AG10803 (cell line): Measurements from ENCODE around the gene IQUB.

Source experiments
- DNase-seq: peaks from one replicate; pipeline ENCODE4 v3.0.0; 2010; ENCODE audit warnings: low read depth
- H3K4me3 ChIP-seq: 2 replicates; pipeline ENCODE4 v1.5.1; 2011; ENCODE audit warnings: mild to moderate bottlenecking, low read length, control low read depth
- TF ChIP-seq, protein P1 (sequence below): conservative IDR thresholded peaks from 2 replicates; pipeline ENCODE4 v1.5.1; 2011; ENCODE audit warnings: mild to moderate bottlenecking, low read length, control low read depth, inconsistent platforms

The IQUB gene

DNA sequence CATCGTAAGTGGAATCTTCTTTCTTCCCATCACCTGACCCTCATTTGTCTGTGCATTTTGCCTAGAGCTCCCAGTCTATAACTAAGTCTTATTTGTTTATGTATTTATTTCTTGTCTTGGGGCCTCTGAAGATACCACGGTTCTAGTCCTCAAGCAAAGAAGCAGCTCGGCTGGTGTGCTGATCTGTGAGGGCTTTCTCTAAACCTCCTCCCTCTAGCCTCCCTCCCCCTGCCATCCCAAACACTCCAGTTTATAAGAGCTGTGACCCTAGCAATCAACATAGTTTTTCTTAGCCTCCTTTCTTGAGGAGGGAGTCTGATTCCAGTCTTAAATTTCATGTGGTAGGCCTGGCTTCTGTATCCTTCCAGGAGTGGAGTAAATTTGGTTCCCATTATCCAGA is 38.9 kb upstream of the IQUB start:
- no peak for DNase-seq
- TF ChIP-seq, protein P1, sequence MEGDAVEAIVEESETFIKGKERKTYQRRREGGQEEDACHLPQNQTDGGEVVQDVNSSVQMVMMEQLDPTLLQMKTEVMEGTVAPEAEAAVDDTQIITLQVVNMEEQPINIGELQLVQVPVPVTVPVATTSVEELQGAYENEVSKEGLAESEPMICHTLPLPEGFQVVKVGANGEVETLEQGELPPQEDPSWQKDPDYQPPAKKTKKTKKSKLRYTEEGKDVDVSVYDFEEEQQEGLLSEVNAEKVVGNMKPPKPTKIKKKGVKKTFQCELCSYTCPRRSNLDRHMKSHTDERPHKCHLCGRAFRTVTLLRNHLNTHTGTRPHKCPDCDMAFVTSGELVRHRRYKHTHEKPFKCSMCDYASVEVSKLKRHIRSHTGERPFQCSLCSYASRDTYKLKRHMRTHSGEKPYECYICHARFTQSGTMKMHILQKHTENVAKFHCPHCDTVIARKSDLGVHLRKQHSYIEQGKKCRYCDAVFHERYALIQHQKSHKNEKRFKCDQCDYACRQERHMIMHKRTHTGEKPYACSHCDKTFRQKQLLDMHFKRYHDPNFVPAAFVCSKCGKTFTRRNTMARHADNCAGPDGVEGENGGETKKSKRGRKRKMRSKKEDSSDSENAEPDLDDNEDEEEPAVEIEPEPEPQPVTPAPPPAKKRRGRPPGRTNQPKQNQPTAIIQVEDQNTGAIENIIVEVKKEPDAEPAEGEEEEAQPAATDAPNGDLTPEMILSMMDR = no peak

DNA sequence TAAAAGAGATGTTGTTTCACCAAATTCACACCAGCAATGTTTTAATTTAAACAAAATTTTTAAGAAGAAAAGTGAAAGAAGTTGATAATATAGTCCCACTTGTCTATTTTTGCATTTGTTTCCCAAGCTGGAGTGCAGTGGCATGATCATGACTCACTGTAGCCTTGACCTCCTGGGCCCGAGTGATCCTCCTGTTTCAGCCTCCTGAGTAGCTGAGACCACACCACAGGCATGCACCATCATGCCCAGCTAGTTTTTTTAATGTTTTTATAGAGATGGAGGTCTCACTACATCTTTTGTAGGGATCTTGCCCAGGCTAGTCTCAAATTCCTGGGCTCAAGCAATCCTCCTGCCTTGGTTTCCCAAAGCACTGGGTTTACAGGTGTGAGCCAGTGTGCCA is 37.3 kb upstream of the IQUB start:
- TF ChIP-seq, protein P1 = no peak
- H3K4me3 ChIP-seq = no peak overlapping the region
- no peak for DNase-seq

More for the DNA sequence above, 38.9 kb upstream of the IQUB start:
- no peak overlapping the region for H3K4me3 ChIP-seq

DNA sequence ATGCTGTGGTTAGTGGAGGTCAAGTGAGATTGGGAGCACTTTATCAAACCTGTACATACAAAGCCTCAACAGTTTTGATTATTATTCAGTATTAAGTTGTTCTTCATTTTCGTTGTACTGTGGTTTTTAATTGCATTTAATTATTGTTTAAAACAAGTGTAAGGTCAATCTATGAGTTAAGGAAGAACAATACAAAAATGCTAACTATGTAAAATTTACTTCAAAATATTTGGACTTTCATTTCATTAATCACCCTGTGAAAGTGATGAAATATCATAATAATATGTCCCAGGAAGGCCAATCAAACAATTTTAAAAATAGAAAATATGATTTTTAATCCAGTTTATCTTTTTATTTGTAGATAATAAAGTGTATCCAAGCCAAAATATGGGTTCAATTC is 36.8 kb upstream of the IQUB start:
- TF ChIP-seq, protein P1 = no peak
- no peak for DNase-seq
- no peak overlapping the region for H3K4me3 ChIP-seq

DNA sequence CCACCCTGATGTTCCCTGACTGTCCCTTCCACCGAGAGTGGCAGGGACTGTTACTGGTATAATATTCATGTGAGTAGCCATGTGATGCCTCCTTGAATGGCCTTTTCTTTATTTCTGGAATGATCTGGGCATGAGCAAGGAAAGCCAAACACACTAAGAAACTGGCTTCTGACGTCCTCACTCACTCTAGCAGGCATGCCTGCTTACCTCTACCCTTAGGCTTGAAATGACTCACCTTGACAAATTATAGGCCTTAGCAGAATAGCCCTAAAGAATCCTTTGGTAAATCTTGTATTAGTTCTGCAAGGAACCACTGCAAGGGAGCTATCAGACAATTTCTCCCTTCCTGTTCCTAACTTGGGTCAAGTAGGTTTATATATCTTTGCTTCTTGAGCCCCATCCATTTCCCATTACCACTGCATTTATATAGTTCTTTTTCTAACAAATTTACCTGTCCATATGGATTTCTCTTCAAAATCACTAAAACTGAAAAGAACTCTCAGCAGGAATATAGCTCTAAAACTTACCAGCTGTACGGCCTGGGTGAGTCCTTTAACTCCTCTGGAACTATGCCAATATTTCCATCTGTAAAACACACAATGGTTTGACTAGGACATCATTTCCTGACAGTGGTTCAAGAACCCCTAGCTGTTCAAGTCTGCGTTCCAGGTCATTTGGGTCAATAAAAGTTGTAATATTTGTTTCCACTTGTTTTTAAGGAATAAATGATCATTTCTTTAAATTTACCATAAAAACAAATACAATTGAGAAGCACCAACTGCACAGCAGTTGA is 36.2 kb upstream of the IQUB start:
- TF ChIP-seq, protein P1 = no peak
- no peak for DNase-seq

DNA sequence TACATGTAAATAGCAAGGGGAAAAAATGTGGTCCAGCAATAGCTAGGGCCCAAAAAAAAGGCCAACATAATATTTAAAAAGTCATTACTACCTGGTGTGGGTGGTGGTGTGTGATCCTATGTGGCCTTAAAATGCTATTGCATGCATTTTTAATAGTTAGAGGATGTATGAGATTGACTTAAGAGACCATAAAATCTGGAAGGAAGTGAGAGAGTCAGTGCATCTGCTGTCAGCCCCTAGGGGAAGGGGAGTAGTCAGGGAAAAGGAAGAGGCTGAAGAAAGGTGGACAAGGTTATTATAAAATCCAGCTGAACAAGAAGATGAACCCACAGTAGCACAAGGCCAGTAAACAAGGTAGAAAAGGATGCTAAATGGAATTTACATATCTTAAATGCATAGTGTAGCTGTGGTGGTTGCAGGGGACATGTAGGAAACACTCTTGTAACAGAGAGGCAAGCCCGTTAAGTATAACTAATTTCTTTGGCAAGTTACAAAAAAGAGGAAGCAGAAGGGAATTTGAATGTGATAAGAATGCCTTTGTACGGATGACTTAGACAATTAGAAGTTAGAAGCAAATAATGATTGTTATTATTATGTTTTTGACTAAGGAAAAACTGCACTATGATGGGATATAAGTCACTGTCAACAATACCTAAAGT is 35.1 kb upstream of the IQUB start:
- no peak overlapping the region for H3K4me3 ChIP-seq
- TF ChIP-seq, protein P1 = no peak
- no peak for DNase-seq

More for the DNA sequence above, 36.2 kb upstream of the IQUB start:
- H3K4me3 ChIP-seq = no peak overlapping the region

DNA sequence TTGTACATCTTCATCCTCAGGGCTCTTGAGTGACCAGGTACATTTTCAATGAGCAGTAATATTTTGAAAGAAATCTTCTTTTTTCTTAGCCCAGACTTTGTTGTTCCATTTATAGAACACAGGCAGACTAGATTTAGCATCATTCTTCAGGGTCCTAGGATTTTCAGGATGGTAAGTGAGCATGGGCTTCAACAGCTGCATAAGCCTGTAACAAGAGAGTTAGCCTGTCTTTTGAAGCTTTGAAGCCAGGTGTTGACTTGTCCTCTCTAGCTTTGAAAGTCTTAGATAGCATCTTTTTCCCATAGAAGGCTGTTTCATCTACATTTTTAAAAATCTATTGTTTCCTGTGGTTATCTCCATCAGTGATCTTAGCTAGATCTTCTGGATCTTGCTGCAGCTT is 27.7 kb upstream of the IQUB start:
- no peak overlapping the region for H3K4me3 ChIP-seq
- TF ChIP-seq, protein P1 = no peak
- no peak for DNase-seq
